ENCODE data around the gene HIRA.
"Not testable (repeated sequence)": the region's sequence is repeated elsewhere in the genome, so short reads cannot be mapped to it uniquely, and the experiment has no call there.

Gene HIRA

DNA sequence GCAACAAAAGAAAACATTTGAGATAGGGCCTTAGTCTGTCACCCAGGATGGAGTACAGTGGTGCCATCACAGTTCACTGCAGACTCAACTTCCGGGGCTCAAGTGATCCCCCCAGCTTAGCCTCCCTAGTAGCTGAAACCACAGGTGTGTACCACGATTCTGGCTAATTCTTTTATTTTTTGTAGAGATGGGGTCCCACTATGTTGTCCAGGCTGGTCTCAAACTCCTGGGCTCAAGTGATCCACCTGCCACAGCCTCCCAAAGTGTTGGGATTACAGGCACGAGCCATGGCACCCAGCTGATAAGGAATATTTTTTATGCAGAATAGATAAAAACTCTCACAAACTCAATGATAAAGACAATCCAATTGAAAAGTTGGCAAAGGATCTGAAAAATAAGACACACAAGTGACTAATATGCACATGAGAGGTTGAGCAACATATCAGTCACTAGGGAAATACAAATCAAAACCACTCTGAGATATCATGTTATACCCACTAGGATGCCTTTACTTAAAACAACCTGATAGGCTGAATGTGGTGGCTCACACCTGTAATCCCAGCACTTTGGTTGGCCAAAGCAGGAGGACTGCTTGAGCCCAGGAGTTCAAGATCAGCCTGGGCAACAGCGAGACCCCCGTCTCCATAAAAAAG lies 106.1 kb downstream of the HIRA start:
- Histone ChIP-seq H3K4me2 (ENCODE audit: insufficient read depth, low read length, poor library complexity, severe bottlenecking) (no peak overlapping the region), H3K23ac (ENCODE audit: low read depth, low read length, poor library complexity) (no peak overlapping the region), H3K27me3 (ENCODE audit: control insufficient read depth in 3 of 3, insufficient read depth in 3 of 3, low read depth in 1 of 3, low read length in 3 of 3) (no peaks in the 10 kb centered on the region), H4K8ac (ENCODE audit: low read depth, low read length) (no peak overlapping the region), H2BK120ac (ENCODE audit: low read depth, low read length) (no peak overlapping the region), H3K4ac (ENCODE audit: low read length) (no peak overlapping the region), H3K9ac (ENCODE audit: low read depth, low read length, poor library complexity) (no peak overlapping the region), H3K4me1 (ENCODE audit: control insufficient read depth in 2 of 2, insufficient read depth in 1 of 2, low read depth in 1 of 2, low read length in 2 of 2) (no peaks in the 10 kb centered on the region), H2BK12ac (ENCODE audit: low read length) (no peak overlapping the region), H3K18ac (ENCODE audit: low read length) (no peak overlapping the region), H3K4me3 (ENCODE audit: low read length in 2 of 2) (no peak overlapping the region), H4K91ac (ENCODE audit: low read depth, low read length, poor library complexity) (no peak overlapping the region), H2AK5ac (ENCODE audit: low read depth, low read length) (no peak overlapping the region), H3K36me3 (replicated peaks in 1 of 2; ENCODE audit: control insufficient read depth in 2 of 2, insufficient read depth in 2 of 2, low read length in 2 of 2) (peaks cover 18 to 22% of the 10 kb centered on the region in 2 donors), H2BK15ac (ENCODE audit: low read length) (no peak overlapping the region), H3K79me1 (ENCODE audit: low read depth, low read length) (no peaks in the 10 kb centered on the region), H3K14ac (ENCODE audit: low read length) (no peak overlapping the region), H3K9me3 (replicated peaks in 1 of 2; ENCODE audit: control insufficient read depth in 2 of 2, insufficient read depth in 1 of 2, low read depth in 1 of 2, low read length in 2 of 2) (peaks cover 11 to 18% of the 10 kb centered on the region in 2 donors), H2BK5ac (ENCODE audit: low read length) (no peak overlapping the region), H3K27ac (replicated peaks; ENCODE audit: low read length) (no peak overlapping the region), H2AFZ (ENCODE audit: low read length) (no peak overlapping the region)
- DNase-seq (ENCODE audit: low spot score), result no peak
- WGBS, 2 donors (ENCODE audit: extremely low coverage in 2 of 2, insufficient read length in 2 of 2, insufficient replicate concordance in 1 of 2), result no CpG with 5 or more reads among the region's 5 CpGs

DNA sequence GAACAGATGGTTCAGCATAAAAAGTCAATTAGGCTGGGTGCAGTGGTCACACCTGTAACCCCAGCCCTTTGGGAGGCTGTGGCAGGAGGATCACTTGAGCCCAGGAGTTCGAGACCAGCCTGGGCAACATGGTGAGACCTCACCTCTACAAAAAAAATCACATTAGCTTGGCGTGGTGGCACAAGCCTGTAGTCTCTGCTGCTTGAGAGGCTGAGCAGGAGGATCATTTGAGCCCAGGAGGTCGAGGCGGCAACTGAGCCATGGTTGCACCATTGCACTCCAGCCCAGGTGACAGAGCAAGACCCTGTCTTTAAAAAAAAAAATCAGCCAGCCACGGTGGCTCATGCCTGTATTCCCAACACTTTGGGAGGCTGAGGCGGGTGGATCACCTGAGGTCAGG lies 108.1 kb downstream of the HIRA start:
- H2BK12ac ChIP-seq (ENCODE audit: low read length); H2AK5ac ChIP-seq (ENCODE audit: low read depth, low read length); H3K79me1 ChIP-seq (ENCODE audit: low read depth, low read length); H3K27ac ChIP-seq (replicated peaks; ENCODE audit: low read length); H2BK120ac ChIP-seq (ENCODE audit: low read depth, low read length); H4K8ac ChIP-seq (ENCODE audit: low read depth, low read length); H3K18ac ChIP-seq (ENCODE audit: low read length); H3K9ac ChIP-seq (ENCODE audit: low read depth, low read length, poor library complexity); H3K27me3 ChIP-seq (ENCODE audit: control insufficient read depth in 3 of 3, insufficient read depth in 3 of 3, low read depth in 1 of 3, low read length in 3 of 3); H2BK5ac ChIP-seq (ENCODE audit: low read length); H3K4me1 ChIP-seq (ENCODE audit: control insufficient read depth in 2 of 2, insufficient read depth in 1 of 2, low read depth in 1 of 2, low read length in 2 of 2); H3K4me3 ChIP-seq (ENCODE audit: low read length in 2 of 2); H3K36me3 ChIP-seq (replicated peaks in 1 of 2; ENCODE audit: control insufficient read depth in 2 of 2, insufficient read depth in 2 of 2, low read length in 2 of 2); H3K9me3 ChIP-seq (replicated peaks in 1 of 2; ENCODE audit: control insufficient read depth in 2 of 2, insufficient read depth in 1 of 2, low read depth in 1 of 2, low read length in 2 of 2); H3K14ac ChIP-seq (ENCODE audit: low read length); H3K23ac ChIP-seq (ENCODE audit: low read depth, low read length, poor library complexity); H3K4me2 ChIP-seq (ENCODE audit: insufficient read depth, low read length, poor library complexity, severe bottlenecking); DNase-seq (ENCODE audit: low spot score); H3K4ac ChIP-seq (ENCODE audit: low read length); H4K91ac ChIP-seq (ENCODE audit: low read depth, low read length, poor library complexity); H2AFZ ChIP-seq (ENCODE audit: low read length); H2BK15ac ChIP-seq (ENCODE audit: low read length): not testable (repeated sequence)
- WGBS, 2 donors (ENCODE audit: extremely low coverage in 2 of 2, insufficient read length in 2 of 2, insufficient replicate concordance in 1 of 2), result no CpG with 5 or more reads among the region's 6 CpGs

DNA sequence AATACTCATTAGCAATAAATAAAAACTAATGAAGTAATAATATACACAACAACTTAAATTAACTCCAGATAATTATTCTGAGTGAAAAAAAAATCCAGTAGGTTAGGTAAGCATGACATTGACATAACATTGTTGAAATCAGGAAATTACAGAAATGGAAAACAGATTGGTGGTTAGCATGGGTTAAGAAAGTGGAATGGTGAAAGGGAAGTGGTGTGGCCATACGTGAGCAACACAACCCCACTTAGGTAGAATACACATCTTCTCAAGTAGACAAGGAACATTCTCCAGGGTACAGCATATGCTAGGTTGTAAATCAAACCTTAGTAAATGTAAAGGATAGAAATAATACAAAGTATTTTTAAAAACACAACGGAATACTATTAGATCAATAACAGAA lies 109.8 kb downstream of the HIRA start:
- no peaks in the 10 kb centered on the region for H3K79me1 ChIP-seq (ENCODE audit: low read depth, low read length)
- DNase-seq (ENCODE audit: low spot score), result no peak
- no peak overlapping the region for H3K27ac ChIP-seq (replicated peaks; ENCODE audit: low read length)
- H4K91ac ChIP-seq (ENCODE audit: low read depth, low read length, poor library complexity), result no peak overlapping the region
- H2AFZ ChIP-seq (ENCODE audit: low read length), result no peak overlapping the region
- H3K4me1 ChIP-seq (ENCODE audit: control insufficient read depth in 2 of 2, insufficient read depth in 1 of 2, low read depth in 1 of 2, low read length in 2 of 2), result no peaks in the 10 kb centered on the region
- no peak overlapping the region for H3K14ac ChIP-seq (ENCODE audit: low read length)
- no peak overlapping the region for H3K23ac ChIP-seq (ENCODE audit: low read depth, low read length, poor library complexity)
- peaks cover 1 to 4% of the 10 kb centered on the region in 2 donors for H3K9me3 ChIP-seq (replicated peaks in 1 of 2; ENCODE audit: control insufficient read depth in 2 of 2, insufficient read depth in 1 of 2, low read depth in 1 of 2, low read length in 2 of 2)
- no peak overlapping the region for H2BK12ac ChIP-seq (ENCODE audit: low read length)
- H3K4me2 ChIP-seq (ENCODE audit: insufficient read depth, low read length, poor library complexity, severe bottlenecking), result no peak overlapping the region
- H3K4me3 ChIP-seq (ENCODE audit: low read length in 2 of 2), result no peak overlapping the region
- no peak overlapping the region for H3K18ac ChIP-seq (ENCODE audit: low read length)
- no peak overlapping the region for H2AK5ac ChIP-seq (ENCODE audit: low read depth, low read length)
- H3K9ac ChIP-seq (ENCODE audit: low read depth, low read length, poor library complexity), result no peak overlapping the region
- no peaks in the 10 kb centered on the region for H3K27me3 ChIP-seq (ENCODE audit: control insufficient read depth in 3 of 3, insufficient read depth in 3 of 3, low read depth in 1 of 3, low read length in 3 of 3)
- no peak overlapping the region for H2BK120ac ChIP-seq (ENCODE audit: low read depth, low read length)
- no peak overlapping the region for H3K4ac ChIP-seq (ENCODE audit: low read length)
- H2BK5ac ChIP-seq (ENCODE audit: low read length), result no peak overlapping the region
- WGBS, 2 donors (ENCODE audit: extremely low coverage in 2 of 2, insufficient read length in 2 of 2, insufficient replicate concordance in 1 of 2), result no CpG with 5 or more reads among the region's 2 CpGs
- H3K36me3 ChIP-seq (replicated peaks in 1 of 2; ENCODE audit: control insufficient read depth in 2 of 2, insufficient read depth in 2 of 2, low read length in 2 of 2), result no peaks in the 10 kb centered on the region
- H2BK15ac ChIP-seq (ENCODE audit: low read length), result no peak overlapping the region
- H4K8ac ChIP-seq (ENCODE audit: low read depth, low read length), result no peak overlapping the region

DNA sequence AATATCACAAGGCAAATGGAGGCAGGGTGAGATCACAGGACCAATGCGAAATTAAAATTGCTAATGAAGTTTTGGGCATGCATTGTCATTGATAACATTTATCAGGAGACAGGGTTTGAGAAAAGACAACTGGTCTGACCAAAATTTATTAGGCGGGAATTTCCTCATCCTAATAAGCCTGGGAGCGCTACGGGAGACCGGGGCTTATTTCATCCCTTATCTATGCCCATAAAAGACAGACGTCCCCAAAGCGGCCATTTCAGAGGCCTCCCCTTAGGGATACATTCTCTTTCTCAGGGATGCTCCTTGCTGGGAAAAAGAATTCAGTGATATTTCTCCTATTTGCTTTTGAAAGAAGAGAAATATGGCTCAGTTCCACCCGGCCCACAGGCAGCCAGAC lies 111.4 kb downstream of the HIRA start:
- H3K4me1 ChIP-seq (ENCODE audit: control insufficient read depth in 2 of 2, insufficient read depth in 1 of 2, low read depth in 1 of 2, low read length in 2 of 2); DNase-seq (ENCODE audit: low spot score); H3K79me1 ChIP-seq (ENCODE audit: low read depth, low read length): not testable (repeated sequence)

More for the DNA sequence above, 111.4 kb downstream of the HIRA start:
- not testable (repeated sequence) for H3K9ac ChIP-seq (ENCODE audit: low read depth, low read length, poor library complexity); H3K4me2 ChIP-seq (ENCODE audit: insufficient read depth, low read length, poor library complexity, severe bottlenecking); H3K18ac ChIP-seq (ENCODE audit: low read length); H2AK5ac ChIP-seq (ENCODE audit: low read depth, low read length); H2BK15ac ChIP-seq (ENCODE audit: low read length); H4K91ac ChIP-seq (ENCODE audit: low read depth, low read length, poor library complexity); H2BK12ac ChIP-seq (ENCODE audit: low read length); H3K27me3 ChIP-seq (ENCODE audit: control insufficient read depth in 3 of 3, insufficient read depth in 3 of 3, low read depth in 1 of 3, low read length in 3 of 3); H3K27ac ChIP-seq (replicated peaks; ENCODE audit: low read length); H3K14ac ChIP-seq (ENCODE audit: low read length); H2AFZ ChIP-seq (ENCODE audit: low read length); H4K8ac ChIP-seq (ENCODE audit: low read depth, low read length); H3K23ac ChIP-seq (ENCODE audit: low read depth, low read length, poor library complexity); H2BK120ac ChIP-seq (ENCODE audit: low read depth, low read length); H3K36me3 ChIP-seq (replicated peaks in 1 of 2; ENCODE audit: control insufficient read depth in 2 of 2, insufficient read depth in 2 of 2, low read length in 2 of 2); H3K4ac ChIP-seq (ENCODE audit: low read length); H2BK5ac ChIP-seq (ENCODE audit: low read length); H3K4me3 ChIP-seq (ENCODE audit: low read length in 2 of 2)
- no CpG with 5 or more reads among the region's 8 CpGs for WGBS, 2 donors (ENCODE audit: extremely low coverage in 2 of 2, insufficient read length in 2 of 2, insufficient replicate concordance in 1 of 2)
- peaks cover 2 to 10% of the 10 kb centered on the region in 2 donors for H3K9me3 ChIP-seq (replicated peaks in 1 of 2; ENCODE audit: control insufficient read depth in 2 of 2, insufficient read depth in 1 of 2, low read depth in 1 of 2, low read length in 2 of 2)

All from neuronal stem cell (in vitro differentiated cells).